ENCODE results near the gene KLHL5. TPM values are rescaled to one million over a fixed set of nuclear protein-coding genes. Genes with fewer than 3 reads are reported as not detected.
"Not testable (repeated sequence)": the region's sequence is repeated elsewhere in the genome, so short reads cannot be mapped to it uniquely, and the experiment has no call there.

Gene KLHL5
- total RNA-seq, 1 donor from 2014 or later = 45.4 TPM

DNA sequence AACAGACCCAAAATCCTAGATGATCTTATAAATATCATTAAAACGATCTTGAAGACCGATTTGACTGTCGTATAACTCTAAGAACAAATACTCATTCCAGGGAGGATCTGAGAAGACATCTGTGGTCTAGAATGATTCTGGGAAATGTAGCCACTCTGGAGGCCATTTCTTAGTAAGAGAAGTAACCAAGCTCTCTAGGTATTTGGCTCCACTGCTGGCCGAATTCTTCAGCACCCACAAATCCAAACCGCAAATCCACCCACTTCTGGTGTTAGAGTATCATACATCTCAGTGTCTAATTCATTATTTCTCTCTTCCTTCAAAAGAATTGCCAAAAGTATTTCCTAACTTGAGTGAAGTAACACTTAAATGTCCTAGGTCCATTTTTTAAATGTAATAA is 23.9 kb downstream of the KLHL5 start:
- no peak for DNase-seq (ENCODE audit: low spot score)

DNA sequence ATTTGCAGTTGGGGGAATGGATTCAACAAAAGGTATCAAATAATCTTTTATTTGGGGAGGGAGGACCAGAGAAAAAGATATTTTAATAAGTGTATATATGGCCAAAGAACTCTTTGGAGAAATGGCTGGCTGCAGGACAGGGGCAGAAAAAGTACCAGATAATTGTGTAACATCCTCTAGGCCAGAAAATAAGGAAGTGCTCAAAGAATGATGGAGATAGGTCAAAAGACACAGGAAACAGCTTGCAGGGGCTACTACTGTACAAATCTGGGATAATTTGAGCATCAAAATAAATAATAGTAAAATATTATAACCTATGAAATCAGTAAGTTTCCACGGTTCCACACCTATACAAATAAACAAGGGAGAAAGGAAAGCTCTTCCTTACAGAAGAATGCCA is 34.8 kb downstream of the KLHL5 start:
- no peak for DNase-seq (ENCODE audit: low spot score)

DNA sequence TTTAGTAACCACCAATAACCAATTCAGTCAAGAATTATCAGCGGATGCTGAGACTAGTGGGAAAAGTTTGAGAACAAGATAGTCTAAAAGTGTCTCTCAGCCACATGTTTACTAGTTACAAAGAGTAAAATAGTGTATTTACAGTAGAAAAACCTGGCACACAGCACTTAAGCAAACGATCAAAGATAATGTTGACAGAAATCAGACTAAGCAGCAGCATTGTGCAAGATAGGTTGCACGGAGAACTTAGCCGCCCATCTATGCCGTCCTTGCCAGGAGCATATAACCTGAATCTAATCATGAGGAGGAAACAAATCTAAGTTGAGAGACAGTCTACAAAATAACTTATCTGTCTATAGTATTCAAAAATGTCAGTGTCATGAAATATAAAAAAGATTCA is 35.3 kb downstream of the KLHL5 start:
- no peak for DNase-seq (ENCODE audit: low spot score)

DNA sequence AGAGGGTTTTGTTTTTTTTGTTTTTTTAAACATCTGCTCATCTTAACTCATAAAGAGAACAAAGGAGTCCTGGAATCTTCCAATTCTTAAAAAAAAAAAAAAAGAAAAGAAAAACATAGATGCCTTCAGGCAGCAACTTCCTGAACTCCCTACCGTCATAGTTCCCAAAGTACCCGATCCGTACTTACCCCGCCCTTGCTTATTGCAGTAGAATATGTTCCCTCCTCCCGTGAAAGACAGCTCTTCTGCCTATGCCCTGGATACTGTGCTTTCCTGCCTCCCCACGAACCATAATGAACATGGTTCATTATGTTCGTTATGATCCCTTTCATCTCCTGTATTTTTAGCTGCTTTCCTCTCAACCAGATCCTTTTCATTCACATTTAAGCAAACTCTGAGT is 40.3 kb downstream of the KLHL5 start:
- no peak for DNase-seq (ENCODE audit: low spot score)

DNA sequence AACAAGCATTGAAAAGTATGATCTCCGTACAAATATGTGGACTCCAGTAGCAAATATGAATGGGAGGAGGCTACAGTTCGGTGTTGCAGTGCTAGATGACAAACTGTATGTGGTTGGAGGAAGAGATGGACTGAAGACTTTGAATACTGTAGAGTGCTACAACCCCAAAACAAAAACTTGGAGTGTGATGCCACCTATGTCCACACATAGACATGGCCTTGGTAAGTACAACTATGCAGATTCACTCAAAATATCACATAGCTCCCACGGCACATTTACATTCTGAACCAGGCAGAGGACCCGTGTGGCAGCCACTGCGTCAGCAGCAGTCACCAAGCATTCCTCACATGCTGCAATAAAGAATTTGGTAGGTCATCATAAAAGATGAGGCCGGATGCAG is 41.3 kb downstream of the KLHL5 start:
- DNase-seq (ENCODE audit: low spot score) = no peak

DNA sequence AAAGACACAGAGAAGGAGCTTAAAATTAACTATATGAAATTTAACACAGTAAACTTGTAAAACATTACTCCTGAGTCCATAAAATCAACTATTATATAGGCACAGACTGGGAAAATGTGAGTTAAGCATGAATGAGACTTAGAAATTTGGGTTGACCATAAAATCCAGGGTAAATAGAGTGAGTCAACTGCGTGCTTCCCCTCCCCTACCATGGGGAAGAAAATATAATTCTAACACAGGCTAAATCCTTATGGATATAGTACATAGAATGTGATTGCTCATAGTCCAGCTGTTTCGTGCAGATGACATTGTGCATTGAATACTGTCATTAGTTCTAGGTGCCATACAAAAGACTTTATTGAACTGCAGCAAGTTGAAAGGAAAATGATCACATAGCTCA is 42.2 kb downstream of the KLHL5 start:
- DNase-seq (ENCODE audit: low spot score) = no peak

DNA sequence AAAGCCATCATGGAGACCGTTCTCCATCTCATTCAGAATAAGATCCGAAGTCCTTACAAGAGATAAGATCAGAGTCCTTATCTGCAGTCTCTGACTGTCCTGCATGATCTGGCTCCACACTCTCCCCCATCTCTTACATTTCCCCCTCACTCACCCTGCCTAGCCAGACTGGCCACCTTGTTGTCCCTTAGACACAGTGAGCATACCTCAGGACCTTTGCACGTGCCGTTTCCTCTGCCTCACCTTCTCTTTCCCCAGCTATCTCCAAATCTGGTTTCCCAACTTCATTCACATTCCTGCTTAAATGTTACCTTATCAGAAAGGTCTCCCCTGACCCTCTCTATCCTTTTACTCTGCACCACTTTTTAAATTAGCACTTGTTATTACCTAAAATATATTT is 44.0 kb downstream of the KLHL5 start:
- DNase-seq (ENCODE audit: low spot score) = no peak

DNA sequence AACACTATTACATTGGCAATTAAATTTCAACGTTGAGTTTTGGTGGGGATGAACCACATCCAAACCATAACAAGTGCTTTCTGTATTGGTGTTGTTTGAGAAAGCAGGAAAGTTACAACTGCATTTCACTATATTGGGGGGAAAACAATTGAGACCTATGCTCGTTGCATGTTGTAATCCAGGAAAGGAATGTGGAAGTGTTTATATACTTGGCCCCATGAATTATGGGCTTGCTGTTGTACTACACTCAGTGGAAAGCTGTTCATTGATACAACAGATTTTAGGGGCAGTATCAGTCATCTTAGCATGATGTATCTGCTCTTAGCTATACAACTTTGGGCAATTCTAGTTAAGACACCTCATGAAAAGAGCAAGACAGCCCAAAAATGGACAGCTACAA is 52.4 kb downstream of the KLHL5 start:
- DNase-seq (ENCODE audit: low spot score) = no peak

DNA sequence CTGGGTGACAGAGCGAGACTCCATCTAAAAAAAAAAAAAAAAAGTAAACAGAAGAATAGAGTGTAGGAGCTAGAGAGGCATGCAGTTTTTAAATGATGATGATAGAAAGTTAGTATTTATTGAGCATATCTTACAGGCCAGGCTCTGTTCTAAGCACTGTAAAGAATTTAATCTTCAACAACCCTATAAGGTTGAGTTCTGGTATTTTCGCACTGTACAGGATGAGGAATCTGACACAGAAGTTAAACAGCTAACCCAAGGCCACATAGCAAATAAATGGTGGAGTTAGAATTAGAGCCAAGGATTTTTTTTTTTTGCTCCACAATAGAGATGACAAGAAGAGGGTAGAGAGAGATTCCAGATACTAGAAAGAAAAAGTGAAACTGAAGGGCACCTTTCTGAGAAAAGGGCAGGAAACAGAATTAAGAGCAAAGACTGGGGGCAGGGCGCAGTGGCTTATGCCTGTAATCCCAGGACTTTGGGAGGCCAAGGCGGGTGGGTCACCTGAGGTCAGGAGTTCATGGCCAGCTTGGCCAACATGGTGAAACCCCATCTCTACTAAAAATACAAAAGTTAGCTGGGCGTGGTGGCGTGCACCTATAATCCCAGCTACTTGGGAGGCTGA is 56.1 kb downstream of the KLHL5 start:
- DNase-seq (ENCODE audit: low spot score) = no peak

DNA sequence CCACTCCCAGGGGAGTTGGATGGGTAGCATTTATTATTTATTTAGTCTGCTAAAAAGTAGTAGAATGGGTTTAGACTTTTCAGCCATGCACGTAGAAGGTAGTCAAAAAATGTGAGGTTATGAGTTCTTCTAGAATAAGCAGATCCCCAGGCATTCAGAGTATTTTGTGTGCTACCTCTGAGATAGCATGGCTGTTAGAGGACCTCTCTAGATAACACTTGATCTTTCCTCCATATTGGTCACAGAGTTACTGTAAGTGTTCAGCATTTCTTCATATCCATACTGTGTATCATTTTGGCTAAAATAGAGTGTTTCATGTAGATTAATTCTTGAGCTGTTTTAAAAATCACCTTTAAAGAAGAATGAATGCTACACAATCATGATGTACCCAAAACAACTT is 58.4 kb downstream of the KLHL5 start:
- DNase-seq (ENCODE audit: low spot score) = no peak

DNA sequence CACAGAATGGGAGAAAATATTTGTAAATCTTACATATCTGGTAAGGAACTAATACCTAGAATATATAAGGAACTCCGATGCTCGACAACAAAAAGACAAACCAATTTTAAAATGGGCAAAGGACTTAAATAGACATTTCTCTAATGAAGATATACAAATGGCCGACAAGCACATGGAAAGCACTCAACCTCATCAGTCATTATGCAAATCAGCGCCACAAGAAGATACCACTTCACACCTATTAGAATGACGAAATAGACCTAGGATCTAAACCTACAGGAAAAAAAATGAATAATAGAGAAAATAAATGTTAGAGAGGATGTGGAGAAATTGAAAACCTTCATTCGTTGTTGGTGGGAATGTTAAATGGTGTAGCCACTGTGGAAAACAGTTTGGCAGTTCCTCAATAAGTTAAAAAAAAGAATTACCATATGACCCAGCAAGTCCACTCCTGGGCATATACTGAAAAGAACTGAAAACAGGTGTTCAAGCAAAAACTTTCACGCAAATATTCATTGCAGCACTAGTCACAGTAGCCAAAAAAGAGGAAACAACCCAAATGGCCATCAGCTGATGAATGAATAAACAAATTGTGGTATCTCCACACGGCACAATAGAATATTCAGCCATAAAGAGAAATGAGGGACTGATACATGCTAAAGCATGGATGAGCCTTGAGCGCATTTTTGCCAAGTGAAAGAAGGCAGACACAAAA is 63.0 kb downstream of the KLHL5 start:
- no peak for DNase-seq (ENCODE audit: low spot score)

DNA sequence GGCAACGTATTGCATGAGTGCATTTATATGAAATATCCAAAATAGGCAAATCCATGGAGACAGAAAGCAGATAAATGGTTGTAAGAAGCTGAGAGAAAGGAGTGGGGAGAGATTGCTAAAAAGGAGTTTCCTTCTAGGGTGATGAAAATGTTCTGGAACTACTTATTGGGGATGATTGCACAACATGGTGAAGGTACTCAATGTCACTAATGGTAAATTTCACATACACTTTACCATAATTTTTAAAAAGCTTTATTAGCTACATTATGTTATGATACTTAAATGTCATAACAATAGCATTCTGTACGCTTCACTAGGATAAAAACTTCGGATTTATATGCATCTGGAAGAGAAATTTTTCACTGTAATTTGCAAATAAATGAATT is 63.6 kb downstream of the KLHL5 start:
- DNase-seq (ENCODE audit: low spot score) = no peak

DNA sequence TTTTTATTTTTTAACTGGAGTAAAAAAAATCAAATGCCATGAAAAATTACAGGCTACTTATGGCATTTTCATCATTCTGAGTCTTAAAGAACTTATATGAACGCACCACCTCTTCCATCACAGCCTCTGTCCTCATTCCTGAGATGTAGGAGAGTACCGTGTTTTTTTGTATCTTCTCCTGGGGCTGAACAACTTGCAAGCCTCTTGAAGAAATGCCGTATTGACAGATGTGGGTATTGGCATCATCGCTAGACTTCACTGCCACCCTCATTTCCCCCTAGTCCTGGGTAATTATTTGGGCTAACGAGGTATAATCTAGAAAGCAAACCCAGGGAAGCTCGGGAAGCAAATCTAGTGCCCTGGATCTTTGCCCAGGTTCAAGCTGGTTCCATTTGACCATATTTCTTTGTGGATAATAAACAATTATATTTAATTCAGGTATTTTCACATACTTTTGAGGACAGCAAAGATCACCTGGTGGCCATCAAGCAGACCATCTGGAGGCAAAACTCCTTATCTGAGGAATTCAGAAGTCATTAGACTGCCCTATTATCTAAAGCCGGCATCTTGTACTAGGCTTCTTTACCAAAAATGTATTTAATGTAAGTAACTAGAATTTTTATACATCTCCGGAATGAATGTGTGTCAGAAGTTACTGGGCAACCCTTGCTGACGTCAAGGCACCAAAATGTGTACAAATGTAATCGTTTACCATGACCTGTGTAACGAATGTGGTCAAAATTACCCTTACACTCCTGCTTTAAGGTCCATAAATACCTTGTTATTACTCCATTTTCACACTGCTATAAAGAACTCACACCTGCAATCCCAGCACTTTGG is 64.4 kb downstream of the KLHL5 start:
- no peak for DNase-seq (ENCODE audit: low spot score)

DNA sequence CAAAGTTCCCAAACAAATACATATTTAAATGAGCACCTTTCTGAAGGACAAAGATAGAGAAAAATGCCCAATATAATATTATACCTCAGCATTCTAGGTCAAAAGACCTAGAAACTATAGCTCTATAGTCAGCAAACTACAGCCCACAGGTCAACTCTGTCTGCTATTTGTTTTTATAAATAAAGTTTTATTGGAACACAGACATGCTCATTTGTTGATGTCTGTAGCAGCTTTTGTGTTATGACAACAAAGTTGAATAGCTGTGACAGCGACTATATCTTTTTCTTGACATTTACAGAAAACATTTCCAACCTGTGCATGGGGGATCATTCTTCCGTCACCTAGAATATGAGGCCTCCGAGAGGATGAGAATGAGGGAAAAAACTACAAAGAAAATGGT is 71.6 kb downstream of the KLHL5 start:
- no peak for DNase-seq (ENCODE audit: low spot score)

DNA sequence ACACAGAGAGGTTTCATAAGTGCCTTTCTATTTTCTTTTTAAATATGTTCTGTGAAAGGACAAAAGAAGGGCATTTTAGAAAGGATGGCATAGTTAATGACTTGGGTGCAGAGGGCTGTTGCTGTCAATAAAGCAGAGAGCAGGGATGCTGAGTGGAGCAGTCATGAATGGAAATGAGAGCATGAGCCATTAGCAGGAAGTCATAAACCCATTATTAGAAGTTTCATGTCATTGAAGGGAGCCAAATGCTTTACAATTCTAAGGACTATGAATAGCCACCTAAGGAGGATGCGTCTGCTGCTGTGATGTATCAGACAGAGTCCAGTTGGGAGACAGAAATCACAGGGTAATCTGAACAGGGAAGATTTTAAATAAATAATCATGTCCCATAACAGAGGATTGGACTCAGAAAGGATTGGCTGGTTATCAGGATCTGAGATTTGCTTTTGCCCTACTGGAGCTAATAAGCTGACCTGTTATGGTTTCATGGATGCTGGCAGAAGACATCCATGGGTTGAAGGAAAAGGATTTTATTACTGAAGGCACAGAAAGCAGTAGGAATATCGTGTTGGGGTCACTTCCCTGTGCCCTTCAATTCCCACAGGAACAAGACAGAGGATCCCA is 72.8 kb downstream of the KLHL5 start:
- no peak for DNase-seq (ENCODE audit: low spot score)

DNA sequence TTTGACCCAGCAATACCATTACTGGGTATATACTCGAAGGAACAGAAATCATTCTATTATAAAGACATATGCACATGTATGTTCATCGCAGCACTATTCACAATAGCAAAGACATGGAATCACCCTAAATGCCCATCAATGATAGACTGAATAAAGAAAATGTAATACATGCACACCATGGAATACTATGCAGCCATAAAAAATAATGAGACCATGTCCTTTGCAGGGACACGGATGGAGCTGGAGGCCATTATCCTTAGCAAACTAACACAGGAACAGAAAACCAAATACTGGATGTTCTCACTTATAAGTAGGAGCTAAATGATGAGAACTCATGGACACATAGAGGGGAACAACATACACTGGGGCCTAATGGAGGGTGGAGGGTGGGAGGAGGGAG is 76.2 kb downstream of the KLHL5 start:
- DNase-seq (ENCODE audit: low spot score) = not testable (repeated sequence)

DNA sequence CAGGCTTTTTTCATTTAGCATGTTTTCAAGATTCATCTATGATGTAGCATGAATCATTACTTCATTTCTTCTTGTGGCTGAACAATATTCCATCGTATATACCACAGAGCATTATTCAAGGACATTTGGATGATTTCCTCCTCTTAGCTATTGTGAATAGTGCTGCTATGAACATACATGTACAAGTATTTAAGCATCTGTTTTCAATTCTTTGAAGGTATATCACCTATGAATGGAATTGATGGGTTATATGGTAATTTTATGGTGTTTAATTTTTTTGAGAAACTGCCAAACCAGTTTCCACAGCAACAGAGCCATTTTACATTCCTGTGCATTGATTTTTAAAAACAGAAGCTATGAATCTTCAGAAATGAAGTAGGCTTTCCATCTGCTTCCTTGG is 84.2 kb downstream of the KLHL5 start:
- DNase-seq (ENCODE audit: low spot score) = no peak

DNA sequence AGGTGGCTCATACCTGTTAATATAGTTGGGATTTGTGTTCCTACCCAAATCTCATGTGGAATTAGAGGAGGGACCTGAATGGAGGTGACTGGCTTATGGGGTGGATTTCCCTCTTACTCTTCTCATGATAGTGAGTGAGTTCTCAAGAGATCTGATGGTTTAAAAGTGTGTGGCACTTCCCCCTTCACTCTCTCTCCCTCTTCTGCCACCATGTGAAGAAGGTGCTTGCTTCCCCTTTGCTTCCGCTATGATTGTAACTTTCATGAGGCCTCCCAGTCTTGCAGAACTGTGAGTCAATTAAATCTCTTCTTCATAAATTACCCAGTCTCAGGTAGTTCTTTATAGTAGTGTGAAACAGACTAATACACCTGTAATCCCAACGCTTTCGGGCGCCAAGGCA is 92.0 kb downstream of the KLHL5 start:
- DNase-seq (ENCODE audit: low spot score) = no peak

DNA sequence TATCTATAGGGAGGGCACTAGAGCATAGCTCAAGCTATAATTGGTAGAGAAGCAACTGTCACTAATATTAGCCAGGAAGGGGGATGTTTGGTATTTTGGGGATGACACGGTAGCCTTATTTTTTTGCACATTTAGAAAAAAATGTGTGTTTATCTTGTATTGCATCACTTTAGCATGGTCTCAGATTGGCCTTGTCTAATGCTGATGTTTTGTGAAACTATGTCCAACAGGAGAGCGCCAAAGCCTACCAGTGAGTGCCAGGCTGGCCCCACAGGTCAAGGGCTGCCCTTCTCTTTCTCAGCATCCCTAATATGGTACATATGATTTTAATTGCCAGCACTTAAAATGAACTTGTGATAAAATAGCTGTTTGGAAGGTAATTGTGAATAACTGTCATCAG is 95.5 kb downstream of the KLHL5 start:
- no peak for DNase-seq (ENCODE audit: low spot score)

DNA sequence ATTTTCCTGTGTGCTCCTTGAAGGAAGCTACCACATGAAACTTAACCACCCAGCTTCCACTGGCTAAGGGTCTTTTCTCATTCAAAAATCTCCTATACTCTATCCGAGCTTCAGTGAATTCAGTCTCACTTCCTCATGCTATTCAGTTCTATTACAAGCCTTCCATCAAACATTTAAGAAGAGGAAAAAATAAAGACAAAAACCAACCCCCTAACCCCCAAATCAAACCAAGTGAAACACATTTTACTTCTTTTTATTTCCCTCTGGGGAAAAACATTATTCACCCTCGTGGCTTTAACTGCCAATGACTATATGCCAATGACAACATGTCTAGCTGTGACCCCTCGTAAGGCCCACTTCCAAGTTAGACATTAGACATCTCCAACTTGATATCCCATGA is 104.1 kb downstream of the KLHL5 start:
- no peak for DNase-seq (ENCODE audit: low spot score)

DNA sequence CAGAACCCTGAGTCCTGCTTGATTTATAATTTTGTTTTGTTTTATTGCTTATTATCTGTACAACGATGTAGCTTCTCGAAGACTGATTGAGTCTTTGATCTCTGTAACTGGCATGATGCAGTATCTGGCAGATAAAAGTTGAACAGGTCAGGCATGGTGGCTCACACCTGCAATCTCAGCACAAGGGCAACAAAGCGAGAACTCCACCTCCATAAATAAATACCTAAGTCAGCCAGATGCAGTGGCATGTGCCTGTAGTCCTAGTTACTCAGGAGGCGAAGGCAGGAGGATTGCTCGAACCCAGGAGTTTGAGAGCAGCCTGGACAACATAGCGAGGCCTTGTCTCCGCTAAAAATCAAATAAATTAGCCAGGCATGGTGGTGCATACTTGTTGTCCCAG is 104.6 kb downstream of the KLHL5 start:
- no peak for DNase-seq (ENCODE audit: low spot score)

DNA sequence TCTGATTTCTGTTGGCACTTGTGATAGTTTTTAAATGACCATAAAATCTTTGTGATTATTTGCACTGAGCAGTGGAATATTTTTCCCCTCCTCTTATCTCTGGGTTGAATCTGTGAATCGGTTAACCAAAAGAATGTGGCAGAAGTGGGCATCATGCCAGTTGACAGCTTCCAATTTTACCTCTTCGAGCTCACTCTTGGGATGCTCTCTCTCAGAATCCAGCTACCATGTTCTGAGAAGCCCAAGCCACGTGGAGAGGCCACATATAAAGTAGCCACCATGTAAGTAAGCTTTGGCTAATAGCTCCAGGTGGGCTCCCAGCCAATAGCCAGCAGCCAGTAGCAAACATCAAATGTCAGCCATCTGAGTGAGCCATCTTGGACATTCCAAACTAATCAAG is 107.4 kb downstream of the KLHL5 start:
- DNase-seq (ENCODE audit: low spot score) = no peak

Measured in mesenteric fat pad (tissue), 1 donor.